HepG2 (cell line): ENCODE data around the gene TLDC2. TPM values are rescaled to one million over a fixed set of nuclear protein-coding genes. Genes with fewer than 3 reads are reported as not detected.

ENCODE experiments used
- BRD4 ChIP-seq: sonication (generic); formaldehyde crosslinking; IDR thresholded peaks from 2 replicates; pipeline ENCODE4 v1.4.0; 2020; ENCODE audit warnings: missing genetic modification reagents
- DMTF1 ChIP-seq: sonication (generic); formaldehyde crosslinking; IDR thresholded peaks from 2 replicates; pipeline ENCODE4 v1.4.0; 2020; ENCODE audit warnings: mild to moderate bottlenecking, missing genetic modification reagents
- HDAC6 ChIP-seq: fragments of 200-600 bp; sonication (generic); IDR thresholded peaks from 2 replicates; pipeline ENCODE4 v1.7.0; 2017; ENCODE audit warnings: mild to moderate bottlenecking, antibody characterized with exemption, low read length, low read depth
- LCORL ChIP-seq, 2 experiments: fragments of 450-650 bp in 1 of 2; sonication (generic) in 1 of 2; formaldehyde crosslinking in 1 of 2; IDR thresholded peaks; 2 replicates each; pipeline versions ENCODE4 v1.5.0 to v1.6.1; 2017 to 2020; ENCODE audit warnings: antibody characterized with exemption in 1 of 2, missing genetic modification reagents in 1 of 2
- MEIS2 ChIP-seq: sonication (generic); formaldehyde crosslinking; IDR thresholded peaks from 2 replicates; pipeline ENCODE4 v1.9.0; 2021; ENCODE audit warnings: mild to moderate bottlenecking, missing genetic modification reagents
- NFE2L2 ChIP-seq: fragments of 150-350 bp; IDR thresholded peaks from 2 replicates; pipeline ENCODE4 v1.6.1; 2014; ENCODE audit warnings: low read length
- NR0B2 ChIP-seq: sonication (generic); formaldehyde crosslinking; IDR thresholded peaks from 2 replicates; pipeline ENCODE4 v1.4.0; 2020; ENCODE audit warnings: mild to moderate bottlenecking, missing genetic modification reagents
- PATZ1 ChIP-seq: sonication (generic); formaldehyde crosslinking; IDR thresholded peaks from 2 replicates; pipeline ENCODE4 v1.4.0; 2020; ENCODE audit warnings: missing genetic modification reagents
- SMYD3 ChIP-seq: sonication (generic); formaldehyde crosslinking; IDR thresholded peaks from 2 replicates; pipeline ENCODE4 v1.8.1; 2023; ENCODE audit warnings: mild to moderate bottlenecking, missing genetic modification reagents
- SNAPC2 ChIP-seq: sonication (generic); formaldehyde crosslinking; IDR thresholded peaks from 2 replicates; pipeline ENCODE4 v1.8.1; 2022; ENCODE audit warnings: mild to moderate bottlenecking, missing genetic modification reagents
- SRSF1 ChIP-seq: fragments of 200-400 bp; formaldehyde crosslinking; optimal IDR thresholded peaks from 2 replicates; pipeline ENCODE3; 2017; ENCODE audit warnings: mild to moderate bottlenecking, low read depth, low read length, moderate library complexity
- SYNCRIP ChIP-seq: fragments of 200-400 bp; formaldehyde crosslinking; IDR thresholded peaks from 2 replicates; pipeline ENCODE4 v1.6.1; 2018; ENCODE audit warnings: mild to moderate bottlenecking, low read depth, low read length; ENCODE audit not compliant: insufficient read depth
- TCF12 ChIP-seq, 2 experiments: fragments of 450-650 bp in 1 of 2; sonication (generic) in 1 of 2; formaldehyde crosslinking in 1 of 2; IDR thresholded peaks; 2 replicates each; pipeline versions ENCODE4 v1.6.1 to v1.8.0; 2017 to 2022; ENCODE audit warnings: antibody characterized with exemption in 1 of 2, mild to moderate bottlenecking in 1 of 2, missing genetic modification reagents in 1 of 2, moderate library complexity in 1 of 2
- TEAD3 ChIP-seq: optimal IDR thresholded peaks from 2 replicates; pipeline ENCODE3; 2016; ENCODE audit warnings: borderline replicate concordance
- TMF1 ChIP-seq: sonication (generic); formaldehyde crosslinking; IDR thresholded peaks from 2 replicates; pipeline ENCODE4 v1.8.1; 2022; ENCODE audit warnings: low read depth, missing genetic modification reagents
- ZNF143 ChIP-seq: sonication (generic); formaldehyde crosslinking; IDR thresholded peaks from 2 replicates; pipeline ENCODE4 v1.4.0; 2020; ENCODE audit warnings: missing genetic modification reagents
- ZNF432 ChIP-seq: sonication (generic); formaldehyde crosslinking; IDR thresholded peaks from 2 replicates; pipeline ENCODE4 v1.5.0; 2020; ENCODE audit warnings: missing genetic modification reagents, mild to moderate bottlenecking, borderline replicate concordance
- ZNF558 ChIP-seq: sonication (generic); formaldehyde crosslinking; IDR thresholded peaks from 2 replicates; pipeline ENCODE4 v1.9.0; 2022; ENCODE audit warnings: mild to moderate bottlenecking, missing genetic modification reagents, borderline replicate concordance
- polyA plus RNA-seq, 8 experiments: library from polyadenylated mRNA; depleted of rRNA in 3 of 8; stranded (reverse) in 7 of 8; unstranded in 1 of 8; fragments of >200 nt; fragmentation: Illumina TruSeq in 4 of 8; extraction: Trizol in 4 of 8; gene quantifications; 2 replicates each; pipeline versions ENCODE4 v1.2.1 to v1.2.3, GENCODE V29; 2011 to 2016; ENCODE audit warnings: low read depth in 4 of 8, missing spikeins in 1 of 8, mixed read lengths in 1 of 8; ENCODE audit not compliant: insufficient read depth in 1 of 8
- total RNA-seq, 5 experiments: library from RNA; depleted of rRNA; stranded (reverse); fragments of >200 nt; fragmentation: Illumina TruSeq; extraction: Trizol; gene quantifications; 2 replicates each; pipeline ENCODE4 v1.2.3, GENCODE V29; 2016; ENCODE audit warnings: low read depth in 1 of 5
- TF ChIP-seq, protein P1 (sequence below): sonication (generic); formaldehyde crosslinking; IDR thresholded peaks from 2 replicates; pipeline ENCODE4 v1.8.1; 2022; ENCODE audit warnings: low read depth, mild to moderate bottlenecking, missing genetic modification reagents
- TF ChIP-seq, protein P2 (sequence below): sonication (generic); formaldehyde crosslinking; IDR thresholded peaks from 2 replicates; pipeline ENCODE4 v1.5.0; 2020; ENCODE audit warnings: missing genetic modification reagents

The TLDC2 gene
- total and polyA plus RNA-seq, 2 of the 13 experiments (the other 11 are each of a cell fraction or from before 2014, with no cell fraction given): 1.5 to 1.6 TPM

- 0 out of 2 replicates have a peak, but pooled peaks have one; percentile 1 for TF ChIP-seq PATZ1
- TF ChIP-seq SYNCRIP: no peak
- peak; percentile 78 for TF ChIP-seq TEAD3
- no peak for TF ChIP-seq HDAC6
- TF ChIP-seq SRSF1: no peak
- no peak for TF ChIP-seq LCORL (IDR thresholded peaks at IDR 0.05)
- 0 out of 2 replicates have a peak, but pooled peaks have one; percentile 32 for TF ChIP-seq LCORL (CRISPR knock-in tag; IDR thresholded peaks at IDR 0.05)
- TF ChIP-seq ZNF558: no peak
- no peak for TF ChIP-seq TCF12 (IDR thresholded peaks at IDR 0.05)
- no peak for TF ChIP-seq TCF12 (CRISPR knock-in tag; IDR thresholded peaks at IDR 0.05)
- no peak for TF ChIP-seq SMYD3 (CRISPR knock-in tag)
- TF ChIP-seq MEIS2 (CRISPR knock-in tag): no peak
- TF ChIP-seq, protein P1, sequence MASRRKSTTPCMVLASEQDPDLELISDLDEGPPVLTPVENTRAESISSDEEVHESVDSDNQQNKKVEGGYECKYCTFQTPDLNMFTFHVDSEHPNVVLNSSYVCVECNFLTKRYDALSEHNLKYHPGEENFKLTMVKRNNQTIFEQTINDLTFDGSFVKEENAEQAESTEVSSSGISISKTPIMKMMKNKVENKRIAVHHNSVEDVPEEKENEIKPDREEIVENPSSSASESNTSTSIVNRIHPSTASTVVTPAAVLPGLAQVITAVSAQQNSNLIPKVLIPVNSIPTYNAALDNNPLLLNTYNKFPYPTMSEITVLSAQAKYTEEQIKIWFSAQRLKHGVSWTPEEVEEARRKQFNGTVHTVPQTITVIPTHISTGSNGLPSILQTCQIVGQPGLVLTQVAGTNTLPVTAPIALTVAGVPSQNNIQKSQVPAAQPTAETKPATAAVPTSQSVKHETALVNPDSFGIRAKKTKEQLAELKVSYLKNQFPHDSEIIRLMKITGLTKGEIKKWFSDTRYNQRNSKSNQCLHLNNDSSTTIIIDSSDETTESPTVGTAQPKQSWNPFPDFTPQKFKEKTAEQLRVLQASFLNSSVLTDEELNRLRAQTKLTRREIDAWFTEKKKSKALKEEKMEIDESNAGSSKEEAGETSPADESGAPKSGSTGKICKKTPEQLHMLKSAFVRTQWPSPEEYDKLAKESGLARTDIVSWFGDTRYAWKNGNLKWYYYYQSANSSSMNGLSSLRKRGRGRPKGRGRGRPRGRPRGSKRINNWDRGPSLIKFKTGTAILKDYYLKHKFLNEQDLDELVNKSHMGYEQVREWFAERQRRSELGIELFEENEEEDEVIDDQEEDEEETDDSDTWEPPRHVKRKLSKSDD (CRISPR knock-in tag): no peak
- TF ChIP-seq NR0B2: no peak
- no peak for TF ChIP-seq ZNF143 (CRISPR knock-in tag)
- no peak for TF ChIP-seq DMTF1 (CRISPR knock-in tag)
- no peak for TF ChIP-seq SNAPC2
- TF ChIP-seq ZNF432 (CRISPR knock-in tag): no peak
- no peak for TF ChIP-seq NFE2L2
- TF ChIP-seq BRD4: no peak
- TF ChIP-seq, protein P2, sequence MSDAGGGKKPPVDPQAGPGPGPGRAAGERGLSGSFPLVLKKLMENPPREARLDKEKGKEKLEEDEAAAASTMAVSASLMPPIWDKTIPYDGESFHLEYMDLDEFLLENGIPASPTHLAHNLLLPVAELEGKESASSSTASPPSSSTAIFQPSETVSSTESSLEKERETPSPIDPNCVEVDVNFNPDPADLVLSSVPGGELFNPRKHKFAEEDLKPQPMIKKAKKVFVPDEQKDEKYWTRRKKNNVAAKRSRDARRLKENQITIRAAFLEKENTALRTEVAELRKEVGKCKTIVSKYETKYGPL (CRISPR knock-in tag): peak; percentile 72; the same call in 1 of the 2 replicates
- no peak for TF ChIP-seq TMF1 (CRISPR knock-in tag)
Observed at GRCh38 chr20:36866681-36867495, 9.1 kb upstream of the TLDC2 start (continued).
